Dermis blood vessel endothelial cell (primary cell): ENCODE results near the gene TAF1C. TPM values are rescaled to one million over a fixed set of nuclear protein-coding genes. Genes with fewer than 3 reads are reported as not detected.

Source experiments
- DNase-seq: peaks from one replicate; pipeline ENCODE4 v3.0.0; 2010
- total RNA-seq: library from RNA; depleted of rRNA; stranded (reverse); fragments of >200 nt; gene quantifications from 2 replicates; pipeline ENCODE4 v1.2.3, GENCODE V29; 2014

TAF1C gene
- total RNA-seq, 1 donor from 2014 or later: 24.2 TPM

DNA sequence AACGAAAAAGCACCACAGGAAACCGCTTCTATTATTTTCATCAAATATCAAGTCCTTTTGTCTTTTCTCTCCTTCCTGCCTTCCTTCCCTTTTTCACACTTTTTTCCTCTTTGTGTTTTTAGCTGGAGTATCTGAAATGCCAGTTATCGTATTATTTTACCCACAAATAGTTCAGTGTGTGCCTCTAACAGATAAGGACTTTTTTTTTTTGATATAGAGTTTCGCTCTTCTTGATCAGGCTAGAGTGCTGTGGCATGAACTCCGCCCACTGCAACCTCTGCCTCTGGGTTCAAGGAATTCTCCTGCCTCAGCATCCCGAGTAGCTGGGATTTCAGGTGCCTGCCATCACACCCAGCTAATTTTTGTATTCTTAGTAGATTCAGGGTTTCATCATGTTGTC lies 31.1 kb downstream of the TAF1C start:
- DNase-seq: no peak

- no peak for DNase-seq
Observed at GRCh38 chr16:84155226-84155625, 31.6 kb downstream of the TAF1C start.

- no peak for DNase-seq
Observed at GRCh38 chr16:84153660-84154214, 33.1 kb downstream of the TAF1C start.

GRCh38 chr16:84150926-84151325 lies 35.9 kb downstream of the TAF1C start:
- no peak for DNase-seq

DNA sequence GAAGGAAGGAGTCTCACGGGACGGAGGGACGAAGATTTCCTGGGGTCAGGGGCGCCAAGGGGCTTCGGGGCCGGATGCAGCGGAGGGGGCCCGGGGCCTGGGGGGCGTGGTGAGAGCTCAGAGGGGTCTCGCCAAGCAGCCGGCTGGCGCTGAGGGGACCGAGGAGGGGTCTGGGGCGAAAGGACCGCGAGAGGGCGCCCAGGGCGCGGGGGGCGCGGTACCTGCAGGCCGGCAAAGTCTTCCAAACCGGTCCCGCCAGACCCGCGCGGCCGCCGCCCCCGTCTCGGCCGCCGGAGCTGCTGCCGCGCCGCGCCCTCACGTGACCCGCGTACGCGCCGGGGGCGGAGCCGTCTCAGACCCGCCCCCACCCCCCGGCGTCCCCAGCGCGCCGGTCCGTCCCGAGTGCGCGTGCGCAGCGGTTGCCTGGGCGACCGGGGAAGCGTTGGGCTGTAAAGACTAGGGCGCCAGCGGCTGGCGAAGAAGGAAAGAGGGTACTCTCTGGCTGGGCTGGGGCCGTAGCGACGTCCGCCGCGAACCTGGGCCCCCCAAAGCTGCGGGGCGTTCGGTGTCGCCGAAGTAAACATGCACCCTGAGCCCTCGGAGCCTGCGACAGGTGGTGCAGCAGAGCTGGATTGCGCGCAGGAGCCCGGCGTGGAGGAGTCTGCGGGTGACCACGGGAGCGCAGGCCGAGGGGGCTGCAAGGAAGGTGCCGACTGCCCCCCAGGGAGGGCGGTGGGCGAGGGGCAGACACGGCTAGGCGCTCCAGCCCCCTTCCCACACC lies 41.8 kb downstream of the TAF1C start, which contains the start of the genes DNAAF1 and HSDL1:
TSS of gene DNAAF1 (plus strand) at position 450 of the 781 bp plus-strand sequence. CDS start at position 583, 133 bp downstream.
TSS of gene HSDL1 (minus strand) at position 319 of the 781 bp plus-strand sequence. CDS start 13,856 bp downstream, outside the sequence.
- peak; percentile 92 for DNase-seq

DNA sequence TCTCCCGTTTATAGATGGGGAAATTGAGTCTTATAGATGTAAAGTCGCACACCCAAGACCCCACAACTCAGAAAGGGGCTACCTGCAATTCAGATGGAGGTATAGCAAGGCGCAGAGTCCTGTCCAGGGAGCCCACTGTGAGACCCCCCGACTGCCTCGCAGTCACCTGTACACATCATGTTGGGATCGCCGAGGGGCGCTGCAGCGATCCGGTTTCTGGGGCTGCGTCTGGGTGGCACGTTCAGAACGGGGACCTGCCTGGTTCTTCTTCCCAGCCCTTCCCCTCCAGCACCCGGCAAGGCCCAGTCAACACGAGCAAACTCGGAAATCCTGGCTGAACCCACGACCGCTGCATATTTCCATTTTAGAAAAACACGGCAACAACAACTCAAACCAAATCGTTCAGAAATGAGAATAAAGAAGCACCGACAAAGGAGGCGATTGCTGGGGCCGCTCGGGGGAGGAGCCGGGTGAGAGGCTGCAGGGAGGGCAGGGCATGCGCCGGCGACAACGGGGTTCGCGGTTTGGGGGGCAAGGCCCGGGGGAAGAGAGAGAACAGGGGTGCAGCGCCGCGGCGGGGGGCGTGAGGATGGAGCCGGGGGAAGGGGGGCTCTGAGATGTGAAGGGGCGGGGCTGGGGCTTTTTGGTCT lies 42.5 kb downstream of the TAF1C start:
- peak; percentile 49 for DNase-seq

DNA sequence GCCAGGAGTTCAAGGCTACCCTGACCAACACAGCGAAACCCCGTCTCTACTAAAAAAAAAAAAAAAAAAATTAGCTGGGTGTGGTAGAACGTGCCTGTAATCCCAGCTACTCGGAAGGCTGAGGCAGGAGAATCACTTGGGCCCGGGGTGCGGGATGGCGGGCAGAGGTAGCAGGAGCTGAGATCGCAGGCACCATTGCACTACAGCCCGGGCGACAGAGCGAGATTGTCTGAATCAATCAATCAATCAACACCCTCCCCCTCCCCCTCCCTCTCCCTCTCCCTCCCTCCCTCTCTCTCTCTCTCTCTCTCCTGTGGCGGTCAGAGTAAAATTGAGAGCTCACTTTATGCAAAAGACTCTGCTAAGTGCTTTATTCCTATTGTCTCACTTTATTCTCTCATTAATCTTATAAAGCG lies 43.1 kb downstream of the TAF1C start:
- DNase-seq: peak; percentile 20

DNA sequence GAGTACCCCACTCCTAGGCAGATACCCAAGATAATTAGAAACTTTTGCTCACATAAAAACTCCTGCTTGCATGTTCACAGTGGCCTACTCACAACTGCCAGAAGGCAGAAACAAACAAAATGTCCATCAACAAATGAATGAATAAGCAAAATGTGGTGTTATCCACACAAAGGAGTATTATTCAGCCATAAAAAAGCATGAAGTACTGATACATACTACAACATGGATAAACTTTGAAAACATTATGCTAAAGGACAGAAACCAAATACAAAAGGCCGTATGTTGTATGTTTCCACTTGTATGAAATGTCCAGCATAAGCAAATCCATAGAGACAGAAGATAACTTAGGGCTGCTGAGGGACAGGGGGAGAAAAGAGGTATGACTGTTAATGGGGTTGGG lies 43.8 kb downstream of the TAF1C start:
- DNase-seq: no peak

DNA sequence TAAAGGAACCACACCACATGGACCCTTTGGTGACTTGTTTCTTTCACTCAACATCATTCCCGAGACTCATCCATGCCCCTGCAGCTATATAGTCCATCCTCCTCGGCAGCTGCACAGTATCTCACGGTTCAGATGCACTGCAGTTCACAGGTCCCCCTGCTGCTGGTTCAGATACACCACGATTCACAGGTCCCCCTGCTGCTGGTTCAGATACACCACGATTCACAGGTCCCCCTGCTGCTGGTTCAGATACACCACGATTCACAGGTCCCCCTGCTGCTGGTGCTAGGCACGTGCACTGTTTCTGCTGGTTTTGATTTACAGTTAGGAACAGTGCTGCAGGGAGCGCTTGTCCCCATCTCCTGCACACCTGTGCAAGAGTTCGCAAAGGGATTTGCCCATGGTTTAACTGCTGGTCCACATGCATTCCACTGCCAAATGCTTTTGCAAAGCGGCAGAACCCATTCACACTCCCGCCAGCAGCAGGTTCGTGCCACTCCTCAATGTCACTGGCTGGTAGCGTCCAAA lies 45.6 kb downstream of the TAF1C start:
- peak; percentile 14 for DNase-seq

GRCh38 chr16:84139628-84140258 lies 47.1 kb downstream of the TAF1C start:
- DNase-seq: no peak

- DNase-seq: peak; percentile 52
Observed at GRCh38 chr16:84138824-84139627, 47.8 kb downstream of the TAF1C start.

GRCh38 chr16:84138500-84138823 lies 48.4 kb downstream of the TAF1C start:
- no peak for DNase-seq

DNA sequence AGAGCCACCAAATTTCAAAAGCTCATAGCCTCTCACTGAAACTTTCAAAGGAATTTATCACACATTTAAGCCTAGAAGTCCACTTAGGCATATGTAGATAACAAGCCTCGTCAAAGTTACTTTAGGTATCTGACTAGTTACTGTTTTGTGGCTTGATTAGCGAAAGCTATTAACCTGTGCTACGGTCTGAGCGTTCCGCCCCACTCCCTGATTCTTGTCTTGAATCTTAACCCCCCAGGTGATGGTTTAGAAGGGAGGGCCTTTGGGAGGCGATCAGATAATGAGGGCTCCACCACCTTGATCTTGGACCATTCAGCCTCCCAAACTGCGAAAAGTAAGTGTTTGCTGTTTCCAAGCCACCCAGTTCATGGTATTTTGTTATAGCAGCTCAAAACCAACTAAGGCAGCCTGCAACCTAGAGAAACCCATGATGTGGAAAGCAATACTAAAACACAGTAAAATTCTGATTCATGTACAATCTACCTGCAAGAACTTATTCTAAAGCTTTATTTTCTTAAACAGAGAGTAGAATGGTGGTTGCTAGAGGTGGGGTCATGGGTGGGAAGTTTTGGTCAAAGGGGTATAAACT lies 49.0 kb downstream of the TAF1C start:
- no peak for DNase-seq

DNA sequence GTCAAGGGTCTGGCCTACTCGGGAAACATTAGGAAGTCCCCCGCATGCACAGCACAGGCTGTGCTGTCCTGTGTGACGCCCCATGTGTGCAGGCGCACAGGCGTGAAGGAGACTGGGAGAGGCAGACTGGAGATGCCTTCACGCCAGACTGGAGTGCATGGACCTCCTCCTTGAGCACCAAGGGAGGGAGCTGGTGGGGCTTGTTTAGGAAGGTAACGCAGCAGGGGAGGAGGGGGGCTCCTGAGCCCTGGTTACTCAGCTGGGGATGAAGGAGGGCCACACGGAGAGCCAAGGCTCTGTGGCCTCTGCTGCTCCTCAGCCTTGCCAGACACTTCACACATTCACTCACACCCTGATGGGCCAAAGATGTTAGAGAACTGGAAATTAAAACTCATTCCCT lies 49.6 kb downstream of the TAF1C start:
- no peak for DNase-seq

GRCh38 chr16:84136331-84137125 lies 50.3 kb downstream of the TAF1C start:
- DNase-seq: no peak

GRCh38 chr16:84132527-84133285 lies 54.2 kb downstream of the TAF1C start:
- DNase-seq: no peak

DNA sequence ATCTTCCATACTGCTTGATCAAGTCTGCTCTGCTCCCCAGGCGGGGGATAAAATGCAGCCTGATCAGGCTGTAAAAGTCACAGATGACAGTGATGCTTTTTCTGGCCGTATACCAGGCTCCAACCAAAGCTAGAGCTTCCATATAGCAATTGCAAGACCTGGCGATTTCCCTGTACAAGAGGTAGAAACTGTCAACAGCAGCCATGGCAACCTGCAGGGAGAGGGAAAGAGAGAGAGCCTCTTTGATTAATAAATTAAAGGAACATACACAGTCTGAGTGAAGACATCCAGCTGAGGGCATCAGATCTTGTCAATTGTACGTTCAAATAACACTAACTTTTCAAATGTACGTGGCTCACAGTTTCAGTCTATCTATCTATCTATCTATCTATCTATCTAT lies 55.7 kb downstream of the TAF1C start:
- DNase-seq: no peak
